Osteoblast (primary cell): ENCODE measurements around the gene CDC42BPA. TPM values are rescaled to one million over a fixed set of nuclear protein-coding genes. Genes with fewer than 3 reads are reported as not detected.
"Not testable (repeated sequence)": the region's sequence is repeated elsewhere in the genome, so short reads cannot be mapped to it uniquely, and the experiment has no call there.

Experiments used
- DNase-seq: peaks from one replicate; pipeline ENCODE4 v3.0.0; 2011; ENCODE audit warnings: low spot score, mixed read lengths; ENCODE audit not compliant: insufficient read length; ENCODE audit errors: missing footprints
- H2AFZ ChIP-seq: 2 replicates; pipeline ENCODE4 v1.6.0; 2011; ENCODE audit warnings: mild to moderate bottlenecking, low read length
- H3K27ac ChIP-seq: 2 replicates; pipeline ENCODE4 v1.5.1; 2011; ENCODE audit warnings: mild to moderate bottlenecking, low read depth, low read length, moderate library complexity
- H3K27me3 ChIP-seq: 2 replicates; pipeline ENCODE4 v1.6.0; 2012; ENCODE audit warnings: mild to moderate bottlenecking, control low read depth, inconsistent platforms, low read length, moderate library complexity; ENCODE audit not compliant: insufficient read depth
- H3K36me3 ChIP-seq: 2 replicates; pipeline ENCODE4 v1.5.1; 2011; ENCODE audit warnings: mild to moderate bottlenecking, low read length, control low read depth, moderate library complexity; ENCODE audit not compliant: insufficient read depth
- H3K4me1 ChIP-seq: 2 replicates; pipeline ENCODE4 v1.5.1; 2011; ENCODE audit warnings: mild to moderate bottlenecking, low read length, control low read depth, moderate library complexity; ENCODE audit not compliant: insufficient read depth
- H3K4me2 ChIP-seq: 2 replicates; pipeline ENCODE4 v1.6.0; 2011; ENCODE audit warnings: mild to moderate bottlenecking, low read length; ENCODE audit not compliant: insufficient read depth
- H3K4me3 ChIP-seq: fragments of 200-600 bp; sonication (generic); 3 replicates; pipeline ENCODE4 v1.5.1; 2012; ENCODE audit warnings: mild to moderate bottlenecking, low read length, inconsistent platforms; ENCODE audit not compliant: insufficient read depth
- H3K79me2 ChIP-seq: 2 replicates; pipeline ENCODE4 v1.6.0; 2012; ENCODE audit warnings: mild to moderate bottlenecking, low read length, control low read depth, inconsistent platforms; ENCODE audit not compliant: insufficient read depth
- H3K9me3 ChIP-seq: 2 replicates; pipeline ENCODE4 v1.5.1; 2011; ENCODE audit warnings: low read depth, low read length, control low read depth
- H4K20me1 ChIP-seq: 2 replicates; pipeline ENCODE4 v1.6.0; 2012; ENCODE audit warnings: mild to moderate bottlenecking, low read length, control low read depth; ENCODE audit not compliant: insufficient read depth
- total RNA-seq: library from RNA; depleted of rRNA; stranded (reverse); fragments of >200 nt; gene quantifications from 2 replicates; pipeline ENCODE4 v1.2.3, GENCODE V29; 2012
- TF ChIP-seq, protein P1 (sequence below): IDR thresholded peaks from 2 replicates; pipeline ENCODE4 v1.5.1; 2011; ENCODE audit warnings: mild to moderate bottlenecking, low read depth, low read length, moderate library complexity; ENCODE audit errors: extremely low read depth

CDC42BPA gene
- total RNA-seq, 1 donor: 77.8 TPM

DNA sequence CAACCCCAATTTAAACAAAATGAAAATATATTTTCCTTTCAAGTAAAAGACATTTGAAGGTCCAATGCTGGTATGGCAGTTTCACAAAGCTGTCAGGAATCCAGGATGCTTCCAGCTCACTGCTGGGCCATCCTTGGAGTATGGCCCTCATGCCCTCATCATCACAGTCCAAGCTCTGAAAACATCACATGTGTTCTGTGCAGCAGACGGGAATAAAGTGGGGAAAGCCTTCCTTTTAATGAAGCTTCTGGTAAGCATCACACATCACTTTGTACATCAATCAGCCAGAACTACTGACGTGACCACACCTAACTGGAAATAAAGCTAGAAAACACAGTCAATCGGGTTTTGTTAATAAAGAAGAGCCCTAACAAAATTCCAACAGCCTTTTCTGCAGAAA lies 22.7 kb downstream of the CDC42BPA start:
- Histone ChIP-seq H2AFZ (no peak overlapping the region), H3K27me3 (no peaks in the 10 kb centered on the region), H4K20me1 (peaks cover 7% of the 10 kb centered on the region), H3K9me3 (no peaks in the 10 kb centered on the region), H3K27ac (no peak overlapping the region), H3K36me3 (no peaks in the 10 kb centered on the region), H3K79me2 (peaks cover 86% of the 10 kb centered on the region), H3K4me2 (no peak overlapping the region), H3K4me3 (no peak overlapping the region), H3K4me1 (peaks cover 16% of the 10 kb centered on the region)
- no peak for DNase-seq
- TF ChIP-seq, protein P1, sequence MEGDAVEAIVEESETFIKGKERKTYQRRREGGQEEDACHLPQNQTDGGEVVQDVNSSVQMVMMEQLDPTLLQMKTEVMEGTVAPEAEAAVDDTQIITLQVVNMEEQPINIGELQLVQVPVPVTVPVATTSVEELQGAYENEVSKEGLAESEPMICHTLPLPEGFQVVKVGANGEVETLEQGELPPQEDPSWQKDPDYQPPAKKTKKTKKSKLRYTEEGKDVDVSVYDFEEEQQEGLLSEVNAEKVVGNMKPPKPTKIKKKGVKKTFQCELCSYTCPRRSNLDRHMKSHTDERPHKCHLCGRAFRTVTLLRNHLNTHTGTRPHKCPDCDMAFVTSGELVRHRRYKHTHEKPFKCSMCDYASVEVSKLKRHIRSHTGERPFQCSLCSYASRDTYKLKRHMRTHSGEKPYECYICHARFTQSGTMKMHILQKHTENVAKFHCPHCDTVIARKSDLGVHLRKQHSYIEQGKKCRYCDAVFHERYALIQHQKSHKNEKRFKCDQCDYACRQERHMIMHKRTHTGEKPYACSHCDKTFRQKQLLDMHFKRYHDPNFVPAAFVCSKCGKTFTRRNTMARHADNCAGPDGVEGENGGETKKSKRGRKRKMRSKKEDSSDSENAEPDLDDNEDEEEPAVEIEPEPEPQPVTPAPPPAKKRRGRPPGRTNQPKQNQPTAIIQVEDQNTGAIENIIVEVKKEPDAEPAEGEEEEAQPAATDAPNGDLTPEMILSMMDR: no peak

DNA sequence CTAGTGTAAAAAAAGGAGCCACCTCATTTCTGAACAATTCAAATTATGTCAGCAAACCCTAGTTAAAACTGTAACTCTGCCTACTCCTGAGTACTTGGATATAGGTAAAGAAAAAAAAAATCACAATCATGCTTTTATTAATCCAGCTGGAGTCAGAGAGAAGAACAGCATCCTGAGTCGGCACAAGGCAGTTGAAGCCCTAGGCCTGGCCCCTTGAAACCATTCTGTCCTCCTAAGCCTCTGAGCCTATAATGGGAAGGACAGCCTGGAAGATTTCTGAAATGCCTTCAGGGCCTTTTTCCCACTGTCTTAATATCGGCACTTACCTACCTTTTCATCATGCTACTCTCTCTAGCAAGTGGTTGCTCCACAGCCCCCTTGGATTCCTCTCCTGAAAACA lies 32.5 kb downstream of the CDC42BPA start:
- Histone ChIP-seq H3K4me3 (no peak overlapping the region), H3K27ac (no peak overlapping the region), H3K9me3 (no peaks in the 10 kb centered on the region), H3K36me3 (no peaks in the 10 kb centered on the region), H3K79me2 (peaks cover 80% of the 10 kb centered on the region), H3K4me1 (peaks cover 3% of the 10 kb centered on the region), H3K4me2 (no peak overlapping the region), H4K20me1 (peaks cover 18% of the 10 kb centered on the region), H2AFZ (no peak overlapping the region), H3K27me3 (no peaks in the 10 kb centered on the region)
- TF ChIP-seq, protein P1: no peak
- DNase-seq: no peak

DNA sequence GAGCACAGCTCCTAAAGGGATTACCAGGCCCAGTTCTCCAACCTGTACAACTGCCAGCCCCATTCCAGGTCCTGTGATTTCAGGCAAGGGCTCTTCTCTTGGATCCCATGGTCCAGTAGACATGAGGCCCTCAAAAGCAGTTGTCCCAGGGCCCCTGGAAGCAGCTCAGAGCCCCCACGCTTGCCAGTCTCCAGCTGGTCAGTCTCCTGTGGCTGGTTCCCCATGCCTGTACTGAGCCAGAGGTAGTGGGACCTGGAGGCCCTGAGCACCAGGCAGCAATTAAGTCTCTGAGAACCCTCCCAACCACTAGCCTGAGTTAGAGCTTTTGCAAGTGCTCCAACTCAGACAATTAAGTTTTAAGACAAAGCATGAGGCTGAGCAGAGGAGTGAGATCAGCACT lies 36.9 kb downstream of the CDC42BPA start:
- peaks cover 3% of the 10 kb centered on the region for H3K4me1 ChIP-seq
- H2AFZ ChIP-seq: no peak overlapping the region
- H3K36me3 ChIP-seq: no peaks in the 10 kb centered on the region
- H3K4me3 ChIP-seq: no peak overlapping the region
- H3K27me3 ChIP-seq: no peaks in the 10 kb centered on the region
- TF ChIP-seq, protein P1: no peak
- H4K20me1 ChIP-seq: peaks cover 13% of the 10 kb centered on the region
- H3K27ac ChIP-seq: no peak overlapping the region
- H3K9me3 ChIP-seq: no peaks in the 10 kb centered on the region
- H3K4me2 ChIP-seq: no peak overlapping the region
- DNase-seq: peak; percentile 42
- peaks cover 64% of the 10 kb centered on the region for H3K79me2 ChIP-seq

DNA sequence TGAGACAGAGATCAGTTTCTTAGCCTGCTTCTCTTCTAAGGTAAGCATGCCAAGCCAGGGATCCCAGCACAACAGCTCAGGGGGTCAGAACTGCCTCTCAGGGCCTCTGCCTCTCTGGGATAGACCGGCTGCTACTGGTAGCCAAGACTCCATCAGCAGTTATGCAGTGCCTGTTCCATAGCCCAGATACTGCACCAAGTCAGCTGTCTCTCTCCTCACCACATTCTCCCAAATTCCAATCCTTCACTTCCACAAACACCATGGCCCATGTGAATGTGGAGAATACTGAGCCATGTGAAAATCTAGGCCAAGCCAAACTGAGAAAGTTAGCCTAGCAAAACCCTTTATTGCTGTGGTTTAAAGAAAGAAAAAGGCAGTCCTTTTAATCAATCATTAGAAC lies 37.5 kb downstream of the CDC42BPA start:
- H3K4me2 ChIP-seq: no peak overlapping the region
- no peak overlapping the region for H3K27ac ChIP-seq
- peaks cover 59% of the 10 kb centered on the region for H3K79me2 ChIP-seq
- TF ChIP-seq, protein P1: no peak
- H3K4me1 ChIP-seq: peaks cover 3% of the 10 kb centered on the region
- H4K20me1 ChIP-seq: peaks cover 13% of the 10 kb centered on the region
- no peak overlapping the region for H2AFZ ChIP-seq
- no peak for DNase-seq
- no peaks in the 10 kb centered on the region for H3K36me3 ChIP-seq
- H3K9me3 ChIP-seq: no peaks in the 10 kb centered on the region
- H3K4me3 ChIP-seq: no peak overlapping the region
- H3K27me3 ChIP-seq: no peaks in the 10 kb centered on the region

DNA sequence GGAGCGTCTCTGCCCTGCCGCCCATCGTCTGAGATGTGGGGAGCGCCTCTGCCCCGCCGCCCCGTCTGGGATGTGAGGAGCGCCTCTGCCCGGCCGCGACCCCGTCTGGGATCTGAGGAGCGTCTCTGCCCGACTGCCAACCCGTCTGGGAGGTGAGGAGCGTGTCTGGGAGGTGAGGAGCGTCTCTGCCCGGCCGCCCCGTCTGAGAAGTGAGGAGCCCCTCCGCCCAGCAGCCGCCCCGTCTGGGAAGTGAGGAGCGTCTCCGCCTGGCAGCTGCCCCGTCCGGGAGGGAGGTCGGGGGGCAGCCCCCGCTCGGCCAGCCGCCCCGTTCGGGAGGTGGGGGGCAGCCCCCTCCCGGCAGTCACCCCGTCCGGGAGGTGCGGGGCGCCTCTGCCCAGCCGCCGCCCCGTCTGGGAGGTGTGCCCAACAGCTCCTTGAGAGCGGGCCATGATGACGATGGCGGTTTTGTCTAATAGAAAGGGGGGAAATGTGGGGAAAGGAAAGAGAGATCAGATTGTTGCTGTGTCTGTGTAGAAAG lies 42.1 kb downstream of the CDC42BPA start:
- H3K36me3 ChIP-seq, H3K9me3 ChIP-seq, H3K27me3 ChIP-seq, H2AFZ ChIP-seq, H3K4me2 ChIP-seq, H3K4me3 ChIP-seq, DNase-seq, H3K27ac ChIP-seq, H3K4me1 ChIP-seq: not testable (repeated sequence)
- H4K20me1 ChIP-seq: peaks cover 19% of the 10 kb centered on the region
- peaks cover 52% of the 10 kb centered on the region for H3K79me2 ChIP-seq
